Prostate gland (tissue), 2 donors: ENCODE data around the gene FOXC2. TPM values are rescaled to one million over a fixed set of nuclear protein-coding genes. Genes with fewer than 3 reads are reported as not detected.

Source experiments
- DNase-seq: peaks from one replicate; pipeline ENCODE4 v3.0.0-alpha.2; 2019; ENCODE audit warnings: low spot score
- H3K27ac ChIP-seq, 2 donors: fragments of 200-600 bp; sonication (generic); 2 replicates each; pipeline ENCODE4 v1.5.1; 2017 to 2019
- H3K27me3 ChIP-seq: fragments of 200-600 bp; sonication (generic); replicated peaks from 2 replicates; pipeline ENCODE4 v1.5.1; 2019; ENCODE audit not compliant: insufficient read depth
- H3K36me3 ChIP-seq, 2 donors: fragments of 200-600 bp; sonication (generic); 1 replicate in 1 of 2; 2 replicates in 1 of 2; pipeline versions ENCODE4 v1.5.1 to v1.8.1; 2017 to 2019
- H3K4me1 ChIP-seq: fragments of 200-600 bp; sonication (generic); replicated peaks from 2 replicates; pipeline ENCODE4 v1.5.1; 2019
- H3K4me3 ChIP-seq, 2 donors: fragments of 200-600 bp; sonication (generic); 2 replicates each; pipeline ENCODE4 v1.5.1; 2017 to 2019
- H3K9me3 ChIP-seq: fragments of 200-600 bp; sonication (generic); 2 replicates; pipeline ENCODE4 v1.5.1; 2017
- CTCF ChIP-seq, 4 experiments: fragments of 200-600 bp in 2 of 4; fragments of 450-650 bp in 2 of 4; sonication (generic) in 2 of 4; IDR thresholded peaks; 1 replicate in 3 of 4; 2 replicates in 1 of 4; pipeline ENCODE4 v1.5.1; 2016 to 2019; ENCODE audit warnings: antibody characterized with exemption in 4 of 4, mild to moderate bottlenecking in 2 of 4, moderate library complexity in 2 of 4
- POLR2A ChIP-seq: fragments of 450-650 bp; IDR thresholded peaks from one replicate; pipeline ENCODE4 v1.6.1; 2016; ENCODE audit warnings: antibody characterized with exemption, mild to moderate bottlenecking
- POLR2AphosphoS5 ChIP-seq: sonication (generic); formaldehyde crosslinking; IDR thresholded peaks from one replicate; pipeline ENCODE4 v1.6.1; 2017; ENCODE audit warnings: antibody characterized with exemption
- WGBS: methylation state at CpG from one replicate; pipeline ENCODE4 v1.1.5; 2018; 5-methylcytosine and 5-hydroxymethylcytosine counted together
- intact Hi-C: fragments of 100-400 bp; cut with DNase I; formaldehyde crosslinking; loops from one replicate; pipeline ENCODE4 v1.14.2; 2022
- total RNA-seq, 2 donors: library from RNA; depleted of rRNA; stranded (reverse); fragments of >200 nt; gene quantifications; one replicate each; pipeline ENCODE4 v1.1.0, GENCODE V29; 2016

The FOXC2 gene
- total RNA-seq, 2 donors from 2014 or later, result 0.41 to 6.5 TPM

- H3K27me3 ChIP-seq, result no peaks in the 10 kb centered on the region
- no peak for TF ChIP-seq POLR2AphosphoS5
- no peak for TF ChIP-seq CTCF (IDR thresholded peaks at IDR 0.05)
- TF ChIP-seq POLR2A, result no peak
- H3K36me3 ChIP-seq, result no peaks in the 10 kb centered on the region
- no peak overlapping the region for H3K27ac ChIP-seq
- H3K4me1 ChIP-seq, result no peaks in the 10 kb centered on the region
- no peaks in the 10 kb centered on the region for H3K9me3 ChIP-seq
- H3K4me3 ChIP-seq, result no peak overlapping the region
- WGBS, result 96% methylated on average over 3 of the region's 3 CpGs
- no peak for DNase-seq
- intact Hi-C loops, result no loop called here
Measured at GRCh38 chr16:86605950-86606349, 39.3 kb downstream of the FOXC2 start.

- Histone ChIP-seq H3K27me3 (no peaks in the 10 kb centered on the region), H3K27ac (no peak overlapping the region), H3K4me1 (no peaks in the 10 kb centered on the region), H3K4me3 (no peak overlapping the region), H3K36me3 (no peaks in the 10 kb centered on the region), H3K9me3 (no peaks in the 10 kb centered on the region)
- TF ChIP-seq POLR2A (no peak), POLR2AphosphoS5 (no peak), CTCF (IDR thresholded peaks at IDR 0.05) (no peak)
- WGBS, result 54% methylated on average over 2 of the region's 2 CpGs
- no peak for DNase-seq
- intact Hi-C loops, result no loop called here
Measured at GRCh38 chr16:86608301-86608747, 41.7 kb downstream of the FOXC2 start.

GRCh38 chr16:86609115-86609514 lies 42.5 kb downstream of the FOXC2 start:
- H3K27ac ChIP-seq, result no peak overlapping the region
- H3K36me3 ChIP-seq, result no peaks in the 10 kb centered on the region
- H3K27me3 ChIP-seq, result no peaks in the 10 kb centered on the region
- no peak for DNase-seq
- no peak overlapping the region for H3K4me3 ChIP-seq
- WGBS, result 76% methylated on average over 6 of the region's 6 CpGs
- TF ChIP-seq POLR2A (no peak), CTCF (IDR thresholded peaks at IDR 0.05) (no peak), POLR2AphosphoS5 (no peak)
- intact Hi-C loops, result no loop called here
- no peaks in the 10 kb centered on the region for H3K9me3 ChIP-seq
- no peaks in the 10 kb centered on the region for H3K4me1 ChIP-seq

- no peak for DNase-seq
- Histone ChIP-seq H3K9me3 (no peaks in the 10 kb centered on the region), H3K27me3 (no peaks in the 10 kb centered on the region), H3K36me3 (no peaks in the 10 kb centered on the region), H3K4me1 (no peaks in the 10 kb centered on the region), H3K27ac (no peak overlapping the region), H3K4me3 (no peak overlapping the region)
- TF ChIP-seq POLR2A (no peak), POLR2AphosphoS5 (no peak), CTCF (IDR thresholded peaks at IDR 0.05) (no peak)
- 86% methylated on average over 10 of the region's 10 CpGs for WGBS
- intact Hi-C loops, result no loop called here
Measured at GRCh38 chr16:86609661-86610060, 43.0 kb downstream of the FOXC2 start.

- DNase-seq, result no peak
- 83% methylated on average over 18 of the region's 18 CpGs for WGBS
- intact Hi-C loops, result no loop called here
Measured at GRCh38 chr16:86610779-86611524, 44.3 kb downstream of the FOXC2 start.

More at GRCh38 chr16:86610779-86611524, 44.3 kb downstream of the FOXC2 start:
- Histone ChIP-seq H3K36me3 (no peaks in the 10 kb centered on the region), H3K9me3 (no peaks in the 10 kb centered on the region), H3K4me3 (no peak overlapping the region), H3K4me1 (no peaks in the 10 kb centered on the region), H3K27ac (no peak overlapping the region), H3K27me3 (no peaks in the 10 kb centered on the region)
- TF ChIP-seq POLR2AphosphoS5 (no peak), POLR2A (no peak), CTCF (IDR thresholded peaks at IDR 0.05) (no peak)
